Left lung (tissue), 14 donors: ENCODE measurements around the gene AGAP6. TPM values are rescaled to one million over a fixed set of nuclear protein-coding genes. Genes with fewer than 3 reads are reported as not detected.
A peak's percentile ranks its signal among the peaks of the same experiment; 100 is the strongest.
"Not testable (repeated sequence)": the region's sequence is repeated elsewhere in the genome, so short reads cannot be mapped to it uniquely, and the experiment has no call there.

Experiments
- ATAC-seq: fragments of 200-7000 bp; cut with Tn5 transposase; one replicate; pipeline ENCODE4 v1.9.1; 2020; ENCODE audit warnings: moderate library complexity
- DNase-seq, 4 donors: peaks; one replicate each; pipeline ENCODE4 v3.0.0-alpha.2; 2013 to 2020
- H3K27ac ChIP-seq, 2 donors: fragments of 200-600 bp; sonication (generic) in 1 of 2; one replicate each; pipeline versions ENCODE4 v1.5.0 to v1.8.0; 2020 to 2021
- H3K27me3 ChIP-seq, 2 donors: fragments of 200-600 bp; sonication (generic) in 1 of 2; one replicate each; pipeline versions ENCODE4 v1.5.0 to v1.8.0; 2020 to 2021
- H3K36me3 ChIP-seq, 2 donors: fragments of 200-600 bp; sonication (generic) in 1 of 2; one replicate each; pipeline versions ENCODE4 v1.5.0 to v1.8.0; 2020 to 2021
- H3K4me1 ChIP-seq, 2 donors: fragments of 200-600 bp; one replicate each; pipeline ENCODE4 v1.8.0; 2021
- H3K4me3 ChIP-seq, 2 donors: fragments of 200-600 bp; sonication (generic) in 1 of 2; one replicate each; pipeline versions ENCODE4 v1.5.0 to v1.8.0; 2020 to 2021; ENCODE audit warnings: mild to moderate bottlenecking in 1 of 2
- H3K9me3 ChIP-seq, 2 donors: fragments of 200-600 bp; sonication (generic) in 1 of 2; one replicate each; pipeline versions ENCODE4 v1.5.0 to v1.8.0; 2020 to 2021
- intact Hi-C, 2 donors: fragments of 100-400 bp; cut with DNase I; formaldehyde crosslinking; loops; one replicate each; pipeline versions ENCODE4 v1.11.2 to v1.14.2; 2022
- long read RNA-seq, 12 donors: library from polyadenylated mRNA in 2 of 12; unstranded in 2 of 12; transcript quantifications; one replicate each; pipeline ENCODE4 v2.0.0 and lab custom pipeline, GENCODE V29; 2019 to 2026
- polyA plus RNA-seq, 6 donors: library from polyadenylated mRNA; unstranded; fragments of 120-200 nt; gene quantifications; one replicate each; pipeline ENCODE4 v1.2.1, GENCODE V29; 2013; ENCODE audit not compliant: insufficient read length in 6 of 6
- total RNA-seq, 2 donors: library from RNA; stranded (reverse); fragmentation: NEBNext Ultra II Directional; extraction: Animal tissue kit (Norgen Biotek cat#: 25700); gene quantifications; one replicate each; pipeline ENCODE4 v1.2.1, GENCODE V29; 2021
- donor health status: DM: no; HTN: yes; CAD: no.
- donor health status: DM: no; HTN: no; CAD: no.

The AGAP6 gene
- total RNA-seq, result 10 to 100 TPM in 1 of 2 donors, 1 to 10 TPM in 1; 6.0 to 12.9 TPM
- polyA plus RNA-seq, result 10 to 100 TPM; 25.1 to 38.6 (median 29.0) TPM
- long read RNA-seq, donor 1, transcript AGAP6-202 (8 exons, 2,372 nt), result major isoform, 5 of 5 reads
- long read RNA-seq, donor 1, partial matches to known transcripts, result 0 of 5 reads
- long read RNA-seq, donor 1, other reads (novel, unspliced or antisense), result 0 of 5 reads
- long read RNA-seq, donor 2, transcript AGAP6-202 (8 exons, 2,372 nt), result major isoform, 5 of 5 reads
- long read RNA-seq, donor 2, partial matches to known transcripts, result 0 of 5 reads
- long read RNA-seq, donor 2, other reads (novel, unspliced or antisense), result 0 of 5 reads
- long read RNA-seq, donor 3, partial matches to known transcripts, result 0 of 1 reads
- long read RNA-seq, donor 3, other reads (novel, unspliced or antisense), result 0 of 1 reads
- long read RNA-seq, donor 4, result 0 reads
- long read RNA-seq, donor 5, partial matches to known transcripts, result 0 of 3 reads
- long read RNA-seq, donor 5, other reads (novel, unspliced or antisense), result 0 of 3 reads
- long read RNA-seq, donor 6, partial matches to known transcripts, result 0 of 3 reads
- long read RNA-seq, donor 6, other reads (novel, unspliced or antisense), result 0 of 3 reads
- long read RNA-seq, donor 7, partial matches to known transcripts, result 0 of 4 reads
- long read RNA-seq, donor 7, other reads (novel, unspliced or antisense), result 0 of 4 reads
- long read RNA-seq, donor 8, partial matches to known transcripts, result 0 of 3 reads
- long read RNA-seq, donor 8, other reads (novel, unspliced or antisense), result 0 of 3 reads
- long read RNA-seq, donor 9, result 0 reads
- long read RNA-seq, donor 10, partial matches to known transcripts, result 0 of 1 reads
- long read RNA-seq, donor 10, other reads (novel, unspliced or antisense), result 1 of 1 reads
- long read RNA-seq, donor 11, partial matches to known transcripts, result 0 of 1 reads
- long read RNA-seq, donor 11, other reads (novel, unspliced or antisense), result 0 of 1 reads
- long read RNA-seq, donor 12, partial matches to known transcripts, result 0 of 3 reads
- long read RNA-seq, donor 12, other reads (novel, unspliced or antisense), result 0 of 3 reads

DNA sequence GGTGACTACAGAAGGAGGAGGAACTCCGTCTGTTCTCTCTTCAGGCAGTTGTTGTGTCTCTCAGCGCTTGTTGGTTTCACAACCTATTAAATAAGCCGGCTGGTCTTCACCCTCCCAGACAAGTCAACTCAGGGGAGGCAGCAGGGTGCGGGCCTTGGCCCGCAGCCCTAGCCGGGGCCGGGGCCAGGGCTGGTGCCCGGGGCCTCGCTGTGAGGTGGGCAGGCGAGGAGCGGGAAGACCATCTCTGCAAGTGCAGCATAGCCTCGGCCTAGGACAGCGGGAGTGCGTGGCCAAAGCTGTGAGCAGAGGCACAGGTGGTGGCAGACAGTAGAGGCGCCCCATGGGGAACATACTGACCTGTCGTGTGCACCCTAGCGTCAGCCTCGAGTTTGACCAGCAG, at the start of gene AGAP6:
AGAP6 (plus strand) TSS at position 31 of the 400 bp plus-strand sequence; CDS start at position 341, 310 bp downstream.
- H3K4me1 ChIP-seq, H3K9me3 ChIP-seq, ATAC-seq, intact Hi-C loops, H3K27me3 ChIP-seq, H3K36me3 ChIP-seq, H3K4me3 ChIP-seq, H3K27ac ChIP-seq: not testable (repeated sequence)
- peak in 1 of 4 donors; percentile 57 for DNase-seq

DNA sequence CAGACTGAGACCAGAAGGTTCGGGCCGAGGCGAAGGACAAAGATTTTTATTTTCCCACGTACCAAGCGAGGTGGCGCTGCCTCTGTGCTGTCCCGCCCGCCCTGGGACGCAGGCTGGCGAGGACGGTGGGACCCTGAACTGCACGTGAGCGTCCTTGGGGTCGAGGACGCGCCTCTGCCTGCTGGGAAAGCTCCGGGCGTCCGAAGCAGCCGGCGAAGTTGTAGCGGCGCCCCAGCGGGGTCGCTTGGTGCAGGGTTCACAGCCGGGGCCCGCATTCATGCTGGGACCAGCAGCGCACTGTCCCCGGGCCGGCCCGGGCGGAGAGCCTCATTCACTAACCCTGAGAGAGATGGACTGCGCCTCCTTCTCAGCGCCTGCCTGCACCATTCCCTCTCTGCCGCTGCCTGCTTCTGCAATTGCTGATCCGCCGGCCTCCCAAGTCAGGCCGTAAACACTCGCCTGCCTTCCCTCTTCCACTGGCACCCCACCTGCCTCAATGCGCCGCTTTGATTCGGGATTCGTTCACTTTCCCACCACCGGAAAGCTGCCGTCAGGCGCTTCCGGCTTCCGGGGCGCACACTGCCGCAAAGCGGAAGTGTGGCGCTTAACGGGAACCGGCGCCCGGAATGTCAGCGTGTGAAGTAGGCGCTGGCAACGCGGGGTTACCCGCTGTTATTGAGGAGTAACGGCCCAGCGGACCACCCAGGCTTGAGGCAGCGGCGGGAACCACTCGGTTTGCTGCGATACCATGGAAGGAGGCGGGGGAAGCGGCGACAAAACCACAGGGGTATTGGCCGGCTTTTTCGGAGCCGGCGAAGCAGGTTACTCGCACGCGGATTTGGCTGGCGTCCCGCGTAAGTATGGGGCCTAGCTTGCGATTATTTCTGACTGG, 46.5 kb upstream of the AGAP6 start, which contains the start of the genes PARG and TIMM23B:
PARG (minus strand) TSS at position 581 of the 892 bp plus-strand sequence; CDS start at position 279, 302 bp downstream.
TIMM23B (plus strand) TSS at position 607 of the 892 bp plus-strand sequence; CDS start at position 749, 142 bp downstream.
- peak; percentile 97 for ATAC-seq
- peak within 1 kb of the TSS; percentile 33 to 78 for H3K27ac ChIP-seq

DNA sequence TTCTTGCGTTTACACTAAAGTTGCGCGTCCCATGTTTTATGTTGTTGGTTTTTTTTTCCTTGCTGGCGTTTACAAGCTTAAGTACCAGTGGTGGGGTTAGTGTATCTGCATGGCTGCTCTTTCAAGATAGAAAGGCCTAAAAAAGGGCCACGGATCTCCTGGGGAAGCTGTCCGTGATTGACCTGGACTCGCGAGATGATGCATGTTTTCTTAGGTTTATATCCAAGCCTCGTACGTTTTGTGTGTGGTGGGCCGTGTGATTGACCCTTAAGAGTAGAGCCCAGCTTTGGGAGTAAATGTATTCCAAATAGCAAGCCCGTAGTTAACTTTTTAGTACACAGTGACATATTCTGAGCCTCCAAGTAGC, 45.9 kb upstream of the AGAP6 start:
- H3K9me3 ChIP-seq, H3K27me3 ChIP-seq, H3K36me3 ChIP-seq, intact Hi-C loops: not testable (repeated sequence)
- H3K4me3 ChIP-seq, result peak overlapping the region; percentile 75 to 84
- peaks cover 0 to 21% of the 10 kb centered on the region in 2 donors for H3K4me1 ChIP-seq
- H3K27ac ChIP-seq, result peak overlapping the region; percentile 33 to 78
- ATAC-seq (peak; percentile 14), DNase-seq (peak in 1 of 4 donors; percentile 0)

More for the DNA sequence above, 46.5 kb upstream of the AGAP6 start, which contains the start of the genes PARG and TIMM23B:
- DNase-seq, result peak; percentile 67 to 94 (median 82)
- H3K36me3 ChIP-seq, H3K27me3 ChIP-seq, intact Hi-C loops, H3K9me3 ChIP-seq: not testable (repeated sequence)
- Histone ChIP-seq H3K4me3 (peak within 1 kb of the TSS; percentile 75 to 84), H3K4me1 (peaks cover 0 to 21% of the 10 kb centered on the region in 2 donors)

DNA sequence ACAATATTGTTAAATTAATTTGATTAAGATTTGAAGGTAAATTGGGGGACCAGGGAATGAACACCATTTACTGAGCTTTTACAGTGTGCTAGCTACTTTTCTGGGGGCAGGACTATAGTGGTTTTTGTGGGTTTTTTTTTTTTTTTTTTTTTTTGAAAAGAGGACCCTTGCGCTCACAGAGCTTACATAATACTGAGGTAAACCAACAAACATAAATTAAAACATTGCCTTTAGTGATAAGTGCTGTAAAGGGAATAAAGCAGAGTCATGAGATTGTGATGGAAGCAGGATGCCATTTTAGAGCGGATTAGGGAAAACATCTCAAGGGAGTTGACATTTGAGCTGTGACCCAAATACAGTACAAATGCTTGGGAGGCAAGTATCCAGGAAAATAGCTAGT, 44.6 kb upstream of the AGAP6 start:
- Histone ChIP-seq H3K4me1 (peaks cover 0 to 21% of the 10 kb centered on the region in 2 donors), H3K36me3 (peaks cover 0 to 11% of the 10 kb centered on the region in 2 donors)
- ATAC-seq, H3K4me3 ChIP-seq, H3K9me3 ChIP-seq, DNase-seq, H3K27me3 ChIP-seq, intact Hi-C loops, H3K27ac ChIP-seq: not testable (repeated sequence)

DNA sequence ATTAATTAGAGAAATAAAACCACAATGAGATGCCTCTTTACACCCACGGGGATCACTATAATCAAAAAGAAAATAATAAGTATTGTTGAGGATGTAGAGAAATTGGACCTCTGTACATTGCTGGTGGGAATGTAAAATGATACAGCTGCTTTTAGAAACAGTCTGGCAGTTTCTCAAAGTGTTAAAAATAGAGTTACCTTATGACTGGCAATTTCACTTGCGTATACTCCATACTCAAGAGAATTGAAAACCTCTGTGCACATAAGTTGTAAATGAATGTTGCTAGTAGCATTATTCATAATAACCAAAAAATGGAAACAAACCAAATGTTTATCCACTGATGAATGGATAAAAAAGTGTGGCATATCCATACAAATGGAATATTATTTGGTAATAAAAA, 40.1 kb upstream of the AGAP6 start:
- ATAC-seq, H3K4me1 ChIP-seq, DNase-seq, H3K9me3 ChIP-seq, H3K27me3 ChIP-seq, H3K4me3 ChIP-seq, intact Hi-C loops, H3K27ac ChIP-seq: not testable (repeated sequence)
- peaks cover 0 to 11% of the 10 kb centered on the region in 2 donors for H3K36me3 ChIP-seq

DNA sequence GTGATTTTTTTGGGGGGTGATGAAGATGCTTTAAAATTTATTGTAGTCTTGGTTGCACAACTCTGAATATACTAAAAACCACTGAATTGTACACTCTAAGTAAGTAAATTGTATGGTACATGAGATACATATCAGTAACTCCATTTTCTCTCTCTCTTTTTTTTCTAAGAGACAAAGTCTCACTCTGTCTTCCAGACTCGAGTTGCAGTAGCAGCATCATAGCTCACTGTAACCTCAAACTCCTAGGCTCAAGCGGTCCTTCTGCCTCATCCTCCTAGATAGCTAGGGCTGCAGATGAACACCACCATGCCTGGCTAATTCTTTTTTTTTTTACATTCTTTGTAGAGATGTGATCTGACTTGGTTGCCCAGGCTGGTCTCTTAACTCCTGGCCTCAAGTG, 39.5 kb upstream of the AGAP6 start:
- not testable (repeated sequence) for DNase-seq

DNA sequence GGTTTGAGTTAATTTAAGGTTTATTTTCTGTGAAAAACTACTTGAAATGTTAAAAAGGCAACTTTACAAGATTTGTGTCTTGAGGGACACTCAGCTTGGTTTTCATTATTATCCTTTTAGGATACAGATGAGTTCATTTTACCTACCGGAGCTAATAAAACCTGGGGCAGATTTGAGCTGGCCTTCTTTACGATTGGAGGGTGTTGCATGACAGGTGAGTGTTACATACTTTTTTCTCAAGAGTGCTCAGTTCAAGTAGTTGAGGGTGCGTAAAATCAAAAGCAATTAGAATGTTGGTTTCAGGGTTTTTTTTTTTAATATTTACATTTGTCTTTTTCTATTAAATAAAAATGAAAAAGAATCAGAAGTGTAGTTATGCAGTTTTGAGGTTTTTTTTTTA, 36.2 kb upstream of the AGAP6 start:
- intact Hi-C loops, H3K27me3 ChIP-seq, H3K9me3 ChIP-seq, H3K4me3 ChIP-seq, H3K4me1 ChIP-seq, DNase-seq, H3K27ac ChIP-seq: not testable (repeated sequence)
- H3K36me3 ChIP-seq, result peaks cover 0 to 29% of the 10 kb centered on the region in 2 donors
- ATAC-seq, result peak; percentile 70

More for the DNA sequence above, 39.5 kb upstream of the AGAP6 start:
- H3K9me3 ChIP-seq, H3K4me1 ChIP-seq, intact Hi-C loops, H3K27me3 ChIP-seq, H3K27ac ChIP-seq, ATAC-seq, H3K4me3 ChIP-seq: not testable (repeated sequence)
- peaks cover 0 to 11% of the 10 kb centered on the region in 2 donors for H3K36me3 ChIP-seq

DNA sequence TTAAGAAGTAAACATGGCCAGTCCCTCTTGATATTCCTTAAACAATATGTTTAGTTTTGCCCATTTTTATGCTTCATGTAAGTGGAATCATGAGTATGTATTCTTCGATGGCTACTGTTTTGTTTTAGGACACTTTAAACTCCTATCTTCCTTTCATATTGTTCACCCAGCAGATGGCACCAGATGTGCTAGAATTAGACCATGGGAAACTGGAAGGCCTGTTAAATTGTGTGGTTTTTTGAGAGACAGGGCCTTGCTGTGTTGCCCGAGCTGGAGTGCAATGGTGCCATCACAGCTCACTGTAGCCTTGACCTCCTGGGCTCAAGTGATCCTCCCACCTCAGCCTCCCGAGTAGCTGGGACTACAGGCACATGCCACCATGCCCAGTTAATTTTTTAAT, 35.1 kb upstream of the AGAP6 start:
- H3K27ac ChIP-seq, H3K4me3 ChIP-seq, H3K27me3 ChIP-seq, H3K4me1 ChIP-seq, intact Hi-C loops, H3K9me3 ChIP-seq, DNase-seq: not testable (repeated sequence)
- ATAC-seq, result peak; percentile 37
- H3K36me3 ChIP-seq, result peaks cover 0 to 32% of the 10 kb centered on the region in 2 donors

DNA sequence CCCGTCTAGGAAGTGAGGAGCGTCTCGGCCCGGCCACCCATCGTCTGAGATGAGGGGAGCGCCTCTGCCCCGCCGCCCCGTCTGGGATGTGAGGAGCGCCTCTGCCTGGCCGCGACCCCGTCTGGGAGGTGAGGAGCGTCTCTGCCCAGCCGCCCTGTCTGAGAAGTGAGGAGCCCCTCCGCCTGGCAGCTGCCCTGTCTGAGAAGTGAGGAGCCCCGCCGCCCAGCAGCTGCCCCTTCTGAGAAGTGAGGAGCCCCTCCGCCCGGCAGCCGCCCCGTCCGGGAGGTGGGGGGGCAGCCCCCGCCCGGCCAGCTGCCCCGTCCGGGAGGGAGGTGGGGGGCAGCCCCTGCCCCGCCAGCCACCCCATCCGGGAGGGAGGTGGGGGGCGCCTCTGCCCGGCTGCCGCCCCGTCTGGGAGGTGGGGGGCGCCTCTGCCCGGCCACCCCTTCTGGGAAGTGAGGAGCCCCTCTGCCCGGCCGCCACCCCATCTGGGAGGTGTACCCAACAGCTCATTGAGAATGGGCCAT, 17.8 kb upstream of the AGAP6 start:
- H3K27ac ChIP-seq, intact Hi-C loops, H3K4me1 ChIP-seq, H3K4me3 ChIP-seq, H3K27me3 ChIP-seq, ATAC-seq, H3K9me3 ChIP-seq, H3K36me3 ChIP-seq: not testable (repeated sequence)
- DNase-seq, result peak in 1 of 4 donors; percentile 54

DNA sequence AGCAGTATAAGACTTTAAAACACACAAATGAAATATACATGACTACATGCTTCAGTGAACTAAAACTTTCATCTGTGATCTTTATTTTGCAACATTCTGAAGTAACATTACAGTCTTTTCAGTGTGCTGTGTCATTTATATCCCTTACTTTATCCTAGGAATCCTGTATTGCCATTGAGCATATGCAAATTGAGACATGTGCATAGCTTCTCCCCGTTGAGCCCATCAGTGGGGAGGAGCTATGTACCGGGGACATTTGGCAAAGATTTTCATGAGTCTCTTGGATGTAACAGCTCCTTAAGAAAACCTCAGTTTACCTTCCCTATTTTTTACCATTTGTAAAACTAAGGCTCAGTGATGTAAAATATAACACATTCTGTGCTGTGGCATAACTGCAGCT, 16.7 kb upstream of the AGAP6 start:
- DNase-seq, H3K27me3 ChIP-seq, H3K9me3 ChIP-seq, intact Hi-C loops, H3K4me1 ChIP-seq, H3K27ac ChIP-seq, H3K4me3 ChIP-seq, ATAC-seq, H3K36me3 ChIP-seq: not testable (repeated sequence)

DNA sequence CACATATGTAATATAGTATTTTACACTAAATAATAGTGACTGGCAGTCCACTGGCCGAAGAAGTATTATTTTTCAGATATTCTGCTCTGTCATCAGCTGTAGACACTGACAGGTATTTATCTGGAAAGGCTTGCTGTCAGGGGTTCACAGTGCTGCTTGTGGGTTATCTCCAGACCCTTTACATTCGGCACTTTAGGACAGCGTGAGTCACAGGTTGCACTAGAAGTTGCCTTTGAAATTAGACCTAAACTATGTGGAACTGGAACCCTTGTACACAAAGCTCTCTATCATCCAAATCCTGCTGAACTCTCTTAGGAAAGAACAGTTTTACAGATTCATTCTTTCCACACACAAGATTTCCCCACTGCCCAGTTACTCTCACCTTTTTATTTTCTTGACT, 16.1 kb upstream of the AGAP6 start:
- H3K4me3 ChIP-seq, H3K27me3 ChIP-seq, H3K4me1 ChIP-seq, H3K27ac ChIP-seq, H3K9me3 ChIP-seq, ATAC-seq, intact Hi-C loops, DNase-seq, H3K36me3 ChIP-seq: not testable (repeated sequence)
